Esophagus muscularis mucosa (tissue), 4 donors: ENCODE measurements around the gene TAF3.

Experiments used
- CTCF ChIP-seq, 3 experiments: fragments of 200-600 bp in 2 of 3; fragments of 450-650 bp in 1 of 3; sonication (generic) in 2 of 3; IDR thresholded peaks; one replicate each; pipeline ENCODE4 v1.5.1; 2017 to 2019; ENCODE audit warnings: antibody characterized with exemption in 3 of 3, mild to moderate bottlenecking in 2 of 3, moderate library complexity in 1 of 3
- EP300 ChIP-seq: sonication (generic); formaldehyde crosslinking; IDR thresholded peaks from one replicate; pipeline ENCODE4 v1.6.1; 2017; ENCODE audit warnings: antibody characterized with exemption
- POLR2A ChIP-seq: fragments of 450-650 bp; IDR thresholded peaks from one replicate; pipeline ENCODE4 v1.6.1; 2017; ENCODE audit warnings: antibody characterized with exemption, moderate library complexity, mild to moderate bottlenecking, low read depth

- no peak for TF ChIP-seq CTCF (IDR thresholded peaks at IDR 0.05)
- TF ChIP-seq POLR2A, result no peak
- TF ChIP-seq EP300, result no peak
Observed at GRCh38 chr10:7855205-7855604, 36.9 kb downstream of the TAF3 start.
